WTC11 (cell line): ENCODE results near the gene ASTN2. TPM values are rescaled to one million over a fixed set of nuclear protein-coding genes. Genes with fewer than 3 reads are reported as not detected.
A peak's percentile ranks its signal among the peaks of the same experiment; 100 is the strongest.

ENCODE experiments used
- ATAC-seq: fragments of 200-7000 bp; cut with Tn5 transposase; 2 replicates; pipeline ENCODE4 v1.10.0; 2021; ENCODE audit warnings: mild to moderate bottlenecking, moderate library complexity
- CTCF ChIA-PET: fragments of 300-600 bp; sonication (Branson Sonifier 250); formaldehyde crosslinking; loops from one replicate; lab custom pipeline; 2021; ENCODE audit warnings: antibody characterized with exemption; lab: Charles Lee
- POLR2A ChIA-PET: fragments of 350-600 bp; sonication (Branson Sonifier 250); formaldehyde crosslinking; loops from one replicate; lab custom pipeline; 2021; ENCODE audit warnings: antibody characterized with exemption; lab: Charles Lee
- DNase-seq: peaks from one replicate; pipeline ENCODE4 v3.0.0; 2021; ENCODE audit warnings: low spot score
- H3K27ac Mint-ChIP-seq: 2 replicates; pipeline ENCODE4 v1.8.0; 2021; ENCODE audit warnings: mixed read lengths
- H3K27me3 Mint-ChIP-seq: 2 replicates; pipeline ENCODE4 v1.8.0; 2021; ENCODE audit warnings: low read depth, mild to moderate bottlenecking, moderate library complexity, mixed read lengths
- H3K36me3 Mint-ChIP-seq: 2 replicates; pipeline ENCODE4 v1.8.0; 2021; ENCODE audit warnings: mixed read lengths
- H3K4me1 Mint-ChIP-seq: 2 replicates; pipeline ENCODE4 v1.8.0; 2022; ENCODE audit warnings: mixed read lengths
- H3K4me3 Mint-ChIP-seq: 2 replicates; pipeline ENCODE4 v1.8.0; 2021; ENCODE audit warnings: mild to moderate bottlenecking, moderate library complexity, mixed read lengths
- H3K9me3 Mint-ChIP-seq: 2 replicates; pipeline ENCODE4 v1.8.0; 2021; ENCODE audit warnings: mixed read lengths
- CDX4 ChIP-seq: fragments of 250-450 bp; sonication (Bioruptor Pico); IDR thresholded peaks from 2 replicates; pipeline ENCODE4 v1.9.0; 2021; ENCODE audit warnings: moderate library complexity, mild to moderate bottlenecking, inconsistent platforms, borderline replicate concordance
- ESRRA ChIP-seq: sonication (generic); formaldehyde crosslinking; IDR thresholded peaks from 2 replicates; pipeline ENCODE4 v1.8.1; 2022; ENCODE audit warnings: mild to moderate bottlenecking, missing genetic modification reagents, borderline replicate concordance
- ETV6 ChIP-seq: sonication (generic); formaldehyde crosslinking; IDR thresholded peaks from 2 replicates; pipeline ENCODE4 v1.8.1; 2022; ENCODE audit warnings: mild to moderate bottlenecking, missing genetic modification reagents
- FOXJ3 ChIP-seq: sonication (generic); formaldehyde crosslinking; IDR thresholded peaks from 2 replicates; pipeline ENCODE4 v1.9.0; 2021; ENCODE audit warnings: missing genetic modification reagents, mild to moderate bottlenecking, borderline replicate concordance
- GRHL2 ChIP-seq: fragments of 250-450 bp; sonication (Bioruptor Pico); IDR thresholded peaks from 2 replicates; pipeline ENCODE4 v1.8.0; 2022; ENCODE audit warnings: mild to moderate bottlenecking, moderate library complexity; ENCODE audit not compliant: insufficient replicate concordance, severe bottlenecking
- GTF2I ChIP-seq: fragments of 250-450 bp; sonication (Bioruptor Pico); conservative IDR thresholded peaks from 2 replicates; pipeline ENCODE4 v1.4.0; 2021; ENCODE audit warnings: mild to moderate bottlenecking
- HMGA2 ChIP-seq: fragments of 250-450 bp; sonication (Bioruptor Pico); IDR thresholded peaks from 2 replicates; pipeline ENCODE4 v1.4.0; 2021; ENCODE audit warnings: mild to moderate bottlenecking, moderate library complexity
- MAX ChIP-seq: sonication (generic); formaldehyde crosslinking; IDR thresholded peaks from 2 replicates; pipeline ENCODE4 v1.8.0; 2022; ENCODE audit warnings: mild to moderate bottlenecking, missing genetic modification reagents
- NFE2L1 ChIP-seq: sonication (generic); formaldehyde crosslinking; IDR thresholded peaks from 2 replicates; pipeline ENCODE4 v1.8.1; 2023; ENCODE audit warnings: missing genetic modification reagents
- NR1H2 ChIP-seq: sonication (generic); formaldehyde crosslinking; IDR thresholded peaks from 2 replicates; pipeline ENCODE4 v1.9.0; 2021; ENCODE audit warnings: mild to moderate bottlenecking, moderate library complexity, missing genetic modification reagents
- NR3C1 ChIP-seq: sonication (generic); formaldehyde crosslinking; conservative IDR thresholded peaks from 2 replicates; pipeline ENCODE4 v1.8.1; 2023; ENCODE audit warnings: low read depth, mild to moderate bottlenecking, missing genetic modification reagents
- PREB ChIP-seq: sonication (generic); formaldehyde crosslinking; IDR thresholded peaks from 2 replicates; pipeline ENCODE4 v1.8.1; 2022; ENCODE audit warnings: mild to moderate bottlenecking, missing genetic modification reagents, moderate library complexity, borderline replicate concordance
- SMAD4 ChIP-seq: sonication (generic); formaldehyde crosslinking; IDR thresholded peaks from 2 replicates; pipeline ENCODE4 v1.8.0; 2022; ENCODE audit warnings: mild to moderate bottlenecking, missing genetic modification reagents
- SOX15 ChIP-seq: fragments of 250-450 bp; sonication (Bioruptor Pico); IDR thresholded peaks from 2 replicates; pipeline ENCODE4 v1.9.0; 2021; ENCODE audit warnings: mild to moderate bottlenecking
- ZBTB43 ChIP-seq: sonication (generic); formaldehyde crosslinking; IDR thresholded peaks from 2 replicates; pipeline ENCODE4 v1.8.1; 2023; ENCODE audit warnings: mild to moderate bottlenecking, missing genetic modification reagents
- ZNF232 ChIP-seq: sonication (generic); formaldehyde crosslinking; IDR thresholded peaks from 2 replicates; pipeline ENCODE4 v1.8.0; 2022; ENCODE audit warnings: mild to moderate bottlenecking, missing genetic modification reagents
- ZNF396 ChIP-seq: fragments of 250-450 bp; sonication (Bioruptor Pico); IDR thresholded peaks from 2 replicates; pipeline ENCODE4 v1.8.0; 2021; ENCODE audit warnings: mild to moderate bottlenecking, moderate library complexity, borderline replicate concordance
- ZNF671 ChIP-seq: fragments of 250-450 bp; sonication (Bioruptor Pico); IDR thresholded peaks from 2 replicates; pipeline ENCODE4 v1.8.0; 2021; ENCODE audit warnings: mild to moderate bottlenecking
- ZSCAN18 ChIP-seq: fragments of 250-450 bp; sonication (Bioruptor Pico); IDR thresholded peaks from 2 replicates; pipeline ENCODE4 v2.1.2; 2022; ENCODE audit warnings: mild to moderate bottlenecking, moderate library complexity
- total RNA-seq: library from RNA; stranded (reverse); gene quantifications from 3 replicates; pipeline ENCODE4 v1.2.3, GENCODE V29; 2021
- TF ChIP-seq, protein P1 (sequence below): fragments of 200-600 bp; IDR thresholded peaks from 2 replicates; pipeline ENCODE4 v1.8.0; 2022; ENCODE audit warnings: antibody characterized with exemption
- TF ChIP-seq, protein P2 (sequence below): sonication (generic); formaldehyde crosslinking; IDR thresholded peaks from 2 replicates; pipeline ENCODE4 v1.8.0; 2022; ENCODE audit warnings: missing genetic modification reagents

ASTN2 gene
- total RNA-seq, 1 experiment from 2014 or later: 16.2 TPM

DNA sequence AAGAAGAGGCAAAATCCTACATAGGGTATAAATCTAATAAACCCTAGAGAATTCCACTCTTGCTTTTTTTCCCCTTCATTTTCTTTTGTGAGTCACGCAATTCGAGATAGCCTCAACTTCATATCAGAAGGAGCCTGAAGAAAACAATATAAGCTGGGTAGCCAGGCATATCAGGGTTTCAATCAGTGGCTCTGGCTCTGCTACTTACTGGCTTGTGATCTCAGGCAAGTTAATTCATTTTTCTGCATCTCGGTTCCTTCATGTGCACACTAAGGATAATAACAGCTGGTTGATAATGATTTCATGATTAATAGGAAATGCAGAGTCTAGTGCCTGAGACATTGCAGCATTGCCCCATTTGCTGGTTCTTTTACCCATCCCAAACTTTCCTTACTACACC lies 46.5 kb upstream of the ASTN2 start:
- ATAC-seq: no peak
- Mint-ChIP-seq H3K27ac (no peak overlapping the region), H3K9me3 (no peaks in the 10 kb centered on the region), H3K27me3 (no peaks in the 10 kb centered on the region), H3K36me3 (no peaks in the 10 kb centered on the region), H3K4me1 (no peaks in the 10 kb centered on the region), H3K4me3 (no peak overlapping the region)
- CTCF ChIA-PET: no interaction called here
- DNase-seq: no peak
- no peak for TF ChIP-seq HMGA2
- no peak for TF ChIP-seq NFE2L1
- TF ChIP-seq MAX (CRISPR knock-in tag): no peak
- TF ChIP-seq FOXJ3 (CRISPR knock-in tag): no peak
- no peak for TF ChIP-seq ZBTB43 (CRISPR knock-in tag)
- no peak for TF ChIP-seq SOX15
- TF ChIP-seq, protein P1, sequence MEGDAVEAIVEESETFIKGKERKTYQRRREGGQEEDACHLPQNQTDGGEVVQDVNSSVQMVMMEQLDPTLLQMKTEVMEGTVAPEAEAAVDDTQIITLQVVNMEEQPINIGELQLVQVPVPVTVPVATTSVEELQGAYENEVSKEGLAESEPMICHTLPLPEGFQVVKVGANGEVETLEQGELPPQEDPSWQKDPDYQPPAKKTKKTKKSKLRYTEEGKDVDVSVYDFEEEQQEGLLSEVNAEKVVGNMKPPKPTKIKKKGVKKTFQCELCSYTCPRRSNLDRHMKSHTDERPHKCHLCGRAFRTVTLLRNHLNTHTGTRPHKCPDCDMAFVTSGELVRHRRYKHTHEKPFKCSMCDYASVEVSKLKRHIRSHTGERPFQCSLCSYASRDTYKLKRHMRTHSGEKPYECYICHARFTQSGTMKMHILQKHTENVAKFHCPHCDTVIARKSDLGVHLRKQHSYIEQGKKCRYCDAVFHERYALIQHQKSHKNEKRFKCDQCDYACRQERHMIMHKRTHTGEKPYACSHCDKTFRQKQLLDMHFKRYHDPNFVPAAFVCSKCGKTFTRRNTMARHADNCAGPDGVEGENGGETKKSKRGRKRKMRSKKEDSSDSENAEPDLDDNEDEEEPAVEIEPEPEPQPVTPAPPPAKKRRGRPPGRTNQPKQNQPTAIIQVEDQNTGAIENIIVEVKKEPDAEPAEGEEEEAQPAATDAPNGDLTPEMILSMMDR: no peak
- TF ChIP-seq, protein P2, sequence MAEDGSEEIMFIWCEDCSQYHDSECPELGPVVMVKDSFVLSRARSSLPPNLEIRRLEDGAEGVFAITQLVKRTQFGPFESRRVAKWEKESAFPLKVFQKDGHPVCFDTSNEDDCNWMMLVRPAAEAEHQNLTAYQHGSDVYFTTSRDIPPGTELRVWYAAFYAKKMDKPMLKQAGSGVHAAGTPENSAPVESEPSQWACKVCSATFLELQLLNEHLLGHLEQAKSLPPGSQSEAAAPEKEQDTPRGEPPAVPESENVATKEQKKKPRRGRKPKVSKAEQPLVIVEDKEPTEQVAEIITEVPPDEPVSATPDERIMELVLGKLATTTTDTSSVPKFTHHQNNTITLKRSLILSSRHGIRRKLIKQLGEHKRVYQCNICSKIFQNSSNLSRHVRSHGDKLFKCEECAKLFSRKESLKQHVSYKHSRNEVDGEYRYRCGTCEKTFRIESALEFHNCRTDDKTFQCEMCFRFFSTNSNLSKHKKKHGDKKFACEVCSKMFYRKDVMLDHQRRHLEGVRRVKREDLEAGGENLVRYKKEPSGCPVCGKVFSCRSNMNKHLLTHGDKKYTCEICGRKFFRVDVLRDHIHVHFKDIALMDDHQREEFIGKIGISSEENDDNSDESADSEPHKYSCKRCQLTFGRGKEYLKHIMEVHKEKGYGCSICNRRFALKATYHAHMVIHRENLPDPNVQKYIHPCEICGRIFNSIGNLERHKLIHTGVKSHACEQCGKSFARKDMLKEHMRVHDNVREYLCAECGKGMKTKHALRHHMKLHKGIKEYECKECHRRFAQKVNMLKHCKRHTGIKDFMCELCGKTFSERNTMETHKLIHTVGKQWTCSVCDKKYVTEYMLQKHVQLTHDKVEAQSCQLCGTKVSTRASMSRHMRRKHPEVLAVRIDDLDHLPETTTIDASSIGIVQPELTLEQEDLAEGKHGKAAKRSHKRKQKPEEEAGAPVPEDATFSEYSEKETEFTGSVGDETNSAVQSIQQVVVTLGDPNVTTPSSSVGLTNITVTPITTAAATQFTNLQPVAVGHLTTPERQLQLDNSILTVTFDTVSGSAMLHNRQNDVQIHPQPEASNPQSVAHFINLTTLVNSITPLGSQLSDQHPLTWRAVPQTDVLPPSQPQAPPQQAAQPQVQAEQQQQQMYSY (CRISPR knock-in tag): no peak
- no peak for TF ChIP-seq ZNF671 (CRISPR knock-in tag)
- POLR2A ChIA-PET: no interaction called here

DNA sequence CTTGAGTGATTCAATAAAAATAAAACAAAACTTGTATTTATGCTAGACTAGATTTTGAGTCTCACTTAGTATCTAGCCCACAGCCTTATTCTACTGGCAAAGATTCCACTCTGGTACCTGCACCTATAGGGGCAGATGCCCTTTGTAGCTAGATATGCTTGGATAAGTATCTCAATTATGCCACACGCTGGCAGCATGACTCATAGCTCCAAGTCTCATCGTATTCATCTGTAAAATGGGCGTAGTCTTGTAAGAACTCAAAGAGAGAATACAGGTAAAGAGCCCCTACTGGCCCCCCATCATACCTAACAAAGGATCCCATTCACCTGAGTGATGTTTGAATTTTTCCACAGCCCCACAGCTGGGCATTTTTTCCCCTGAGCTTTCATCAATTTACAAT lies 45.9 kb upstream of the ASTN2 start:
- H3K4me1 Mint-ChIP-seq: no peaks in the 10 kb centered on the region
- H3K9me3 Mint-ChIP-seq: no peaks in the 10 kb centered on the region
- ChIA-PET CTCF (no interaction called here), POLR2A (no interaction called here)
- DNase-seq (no peak), ATAC-seq (no peak)
- H3K27ac Mint-ChIP-seq: no peak overlapping the region
- no peaks in the 10 kb centered on the region for H3K36me3 Mint-ChIP-seq
- TF ChIP-seq GTF2I (CRISPR knock-in tag): 0 out of 2 replicates have a peak, but pooled peaks have one; percentile 45
- TF ChIP-seq ZNF232: no peak
- H3K27me3 Mint-ChIP-seq: no peaks in the 10 kb centered on the region
- no peak overlapping the region for H3K4me3 Mint-ChIP-seq

- H3K4me1 Mint-ChIP-seq: no peaks in the 10 kb centered on the region
Observed at GRCh38 chr9:117459913-117460312, 45.1 kb upstream of the ASTN2 start.

GRCh38 chr9:117458066-117458465 lies 43.2 kb upstream of the ASTN2 start:
- Mint-ChIP-seq H3K27ac (no peak overlapping the region), H3K36me3 (no peaks in the 10 kb centered on the region), H3K4me3 (no peak overlapping the region), H3K27me3 (no peaks in the 10 kb centered on the region), H3K9me3 (no peaks in the 10 kb centered on the region), H3K4me1 (no peaks in the 10 kb centered on the region)
- ChIA-PET POLR2A (no interaction called here), CTCF (interaction anchor here (1.1 kb wide), 1 partner anchor 30 kb away, joined by 6 read pairs; no protein-coding TSS in a partner anchor)
- DNase-seq (no peak), ATAC-seq (no peak)
- TF ChIP-seq NR3C1 (CRISPR knock-in tag) (no peak), NR1H2 (CRISPR knock-in tag) (no peak), GRHL2 (CRISPR knock-in tag) (no peak), ZNF396 (CRISPR knock-in tag) (no peak), ZSCAN18 (no peak), CDX4 (CRISPR knock-in tag) (no peak), PREB (CRISPR knock-in tag) (no peak), FOXJ3 (CRISPR knock-in tag) (no peak), SMAD4 (CRISPR knock-in tag) (no peak)

More at GRCh38 chr9:117459913-117460312, 45.1 kb upstream of the ASTN2 start:
- H3K27me3 Mint-ChIP-seq: no peaks in the 10 kb centered on the region
- H3K27ac Mint-ChIP-seq: no peak overlapping the region
- no peak overlapping the region for H3K4me3 Mint-ChIP-seq
- DNase-seq: no peak
- POLR2A ChIA-PET: no interaction called here
- no peaks in the 10 kb centered on the region for H3K9me3 Mint-ChIP-seq
- TF ChIP-seq SMAD4 (CRISPR knock-in tag): no peak
- TF ChIP-seq ESRRA (CRISPR knock-in tag): no peak
- TF ChIP-seq ETV6 (CRISPR knock-in tag): no peak
- TF ChIP-seq, all 79 proteins: peak for 0
- CTCF ChIA-PET: no interaction called here
- no peaks in the 10 kb centered on the region for H3K36me3 Mint-ChIP-seq
- no peak for ATAC-seq
